A549 (cell line): Measurements from ENCODE around the gene SARM1. TPM values are rescaled to one million over a fixed set of nuclear protein-coding genes. Genes with fewer than 3 reads are reported as not detected.

Experiments used
- ATAC-seq, 2 experiments: fragments of 200-7000 bp in 1 of 2; fragments of >200 bp in 1 of 2; cut with Nextera tagmentation in 1 of 2; cut with Tn5 transposase in 1 of 2; 3 replicates each; pipeline versions ENCODE4 v1.8.0 to v1.9.1; 2018 to 2020; ENCODE audit warnings: mild to moderate bottlenecking in 1 of 2, moderate library complexity in 1 of 2
- CTCF ChIA-PET: fragments of 300-600 bp; sonication (Branson Sonifier 250); formaldehyde crosslinking; extraction: SDS; loops from one replicate; lab custom pipeline; 2021; ENCODE audit warnings: antibody characterized with exemption, inconsistent platforms; lab: Yijun Ruan, JAX
- POLR2A ChIA-PET: fragments of 350-600 bp; formaldehyde crosslinking; extraction: SDS; loops from one replicate; lab custom pipeline; 2021; ENCODE audit warnings: antibody characterized with exemption, inconsistent platforms; lab: Yijun Ruan, JAX
- DNase-seq, 2 experiments: peaks; one replicate each; pipeline versions ENCODE4 v3.0.0 to v3.0.0-alpha.2; 2011 to 2016; ENCODE audit warnings: low read depth in 1 of 2, low spot score in 1 of 2
- FAIRE-seq: peaks from 2 replicates; lab custom pipeline; 2011; peaks lifted over from hg19 to GRCh38; lab: Jason Lieb, UNC
- H3K27ac ChIP-seq, 2 experiments: fragments of >200 bp; sonication (Bioruptor Twin); formaldehyde crosslinking; 3 replicates each; pipeline ENCODE4 v1.5.1; 2016 to 2017
- H3K4me1 ChIP-seq: fragments of >200 bp; sonication (Bioruptor Twin); formaldehyde crosslinking; 3 replicates; pipeline ENCODE4 v1.6.1; 2016
- H3K4me2 ChIP-seq: fragments of >200 bp; sonication (Bioruptor Twin); formaldehyde crosslinking; 3 replicates; pipeline ENCODE4 v1.6.1; 2016
- H3K4me3 ChIP-seq: fragments of >200 bp; sonication (Bioruptor Twin); formaldehyde crosslinking; 3 replicates; pipeline ENCODE4 v1.5.1; 2016
- H3K9me3 ChIP-seq: fragments of >200 bp; sonication (Bioruptor Twin); formaldehyde crosslinking; 3 replicates; pipeline ENCODE4 v1.6.1; 2016
- CBX8 ChIP-seq: fragments of 200-600 bp; sonication (generic); IDR thresholded peaks from 2 replicates; pipeline ENCODE4 v1.6.1; 2016
- CEBPB ChIP-seq, 2 experiments: fragments of >200 bp in 1 of 2; sonication (Bioruptor Twin) in 1 of 2; formaldehyde crosslinking in 1 of 2; IDR thresholded peaks; 2 replicates each; pipeline ENCODE4 v1.6.1; 2012 to 2016
- CHD4 ChIP-seq: fragments of 200-600 bp; sonication (generic); IDR thresholded peaks from 2 replicates; pipeline ENCODE4 v1.6.1; 2016; ENCODE audit warnings: antibody characterized with exemption, mild to moderate bottlenecking, borderline replicate concordance
- CTCF ChIP-seq: fragments of >200 bp; sonication (Bioruptor Twin); formaldehyde crosslinking; IDR thresholded peaks from 3 replicates; pipeline ENCODE4 v1.5.1; 2016
- EHF ChIP-seq: fragments of 250-450 bp; sonication (Bioruptor Pico); IDR thresholded peaks from 2 replicates; pipeline ENCODE4 v1.5.0; 2020; ENCODE audit warnings: mild to moderate bottlenecking
- EHMT2 ChIP-seq: fragments of 200-600 bp; sonication (generic); IDR thresholded peaks from 2 replicates; pipeline ENCODE4 v1.6.1; 2016; ENCODE audit warnings: antibody characterized with exemption, low read depth, mild to moderate bottlenecking, moderate library complexity
- EP300 ChIP-seq, 2 experiments: fragments of >200 bp; sonication (Bioruptor Twin); formaldehyde crosslinking; IDR thresholded peaks; 2 replicates in 1 of 2; 3 replicates in 1 of 2; pipeline ENCODE4 v1.6.1; 2016 to 2017
- ESRRA ChIP-seq: fragments of 150-350 bp; IDR thresholded peaks from 2 replicates; pipeline ENCODE4 v1.6.1; 2014; ENCODE audit warnings: mild to moderate bottlenecking, low read length, borderline replicate concordance
- FOSB ChIP-seq: fragments of 250-450 bp; sonication (Bioruptor Pico); IDR thresholded peaks from 2 replicates; pipeline ENCODE4 v1.5.0; 2020; ENCODE audit warnings: mild to moderate bottlenecking, moderate library complexity
- FOSL2 ChIP-seq, 2 experiments: fragments of 450-650 bp in 1 of 2; fragments of >200 bp in 1 of 2; sonication (Bioruptor Twin) in 1 of 2; formaldehyde crosslinking; IDR thresholded peaks; 2 replicates each; pipeline versions ENCODE4 v1.5.0 to v1.6.1; 2016 to 2020; ENCODE audit warnings: mild to moderate bottlenecking in 1 of 2, moderate library complexity in 1 of 2
- HDAC2 ChIP-seq: fragments of 200-600 bp; sonication (generic); IDR thresholded peaks from 2 replicates; pipeline ENCODE4 v1.6.1; 2016
- HMGXB4 ChIP-seq: fragments of 250-450 bp; sonication (Bioruptor Pico); IDR thresholded peaks from 2 replicates; pipeline ENCODE4 v1.5.0; 2021; ENCODE audit warnings: mild to moderate bottlenecking, moderate library complexity, borderline replicate concordance
- HOXA7 ChIP-seq: fragments of 250-450 bp; sonication (Bioruptor Pico); IDR thresholded peaks from 2 replicates; pipeline ENCODE4 v1.5.0; 2020; ENCODE audit warnings: mild to moderate bottlenecking, moderate library complexity
- HOXB5 ChIP-seq: fragments of 250-450 bp; sonication (Bioruptor Pico); IDR thresholded peaks from 2 replicates; pipeline ENCODE4 v1.5.0; 2020; ENCODE audit warnings: mild to moderate bottlenecking, moderate library complexity
- JUN ChIP-seq, 2 experiments: fragments of >200 bp; sonication (Bioruptor Twin); formaldehyde crosslinking; IDR thresholded peaks; 2 replicates in 1 of 2; 3 replicates in 1 of 2; pipeline ENCODE4 v1.6.1; 2016 to 2017
- KDM1A ChIP-seq: fragments of 200-600 bp; sonication (generic); IDR thresholded peaks from 2 replicates; pipeline ENCODE4 v1.6.1; 2016; ENCODE audit warnings: low read depth, mild to moderate bottlenecking
- KDM5A ChIP-seq: fragments of 200-600 bp; sonication (generic); IDR thresholded peaks from 2 replicates; pipeline ENCODE4 v1.6.1; 2016; ENCODE audit warnings: antibody characterized with exemption, mild to moderate bottlenecking
- MAFK ChIP-seq: fragments of 450-650 bp; IDR thresholded peaks from 2 replicates; pipeline ENCODE4 v1.6.1; 2014; ENCODE audit not compliant: partially characterized antibody
- NFE2L2 ChIP-seq: fragments of 150-350 bp; conservative IDR thresholded peaks from 2 replicates; pipeline ENCODE4 v1.6.1; 2014; ENCODE audit warnings: low read length
- NPAS2 ChIP-seq: fragments of 250-450 bp; sonication (Bioruptor Pico); IDR thresholded peaks from 2 replicates; pipeline ENCODE4 v1.8.0; 2022; ENCODE audit warnings: mild to moderate bottlenecking, moderate library complexity, borderline replicate concordance
- PHF8 ChIP-seq: fragments of 200-600 bp; sonication (generic); IDR thresholded peaks from 2 replicates; pipeline ENCODE4 v1.6.1; 2016; ENCODE audit warnings: low read depth, mild to moderate bottlenecking, antibody characterized with exemption, moderate library complexity, borderline replicate concordance
- POLR2A ChIP-seq: IDR thresholded peaks from 2 replicates; pipeline ENCODE4 v1.6.1; 2012; ENCODE audit warnings: mild to moderate bottlenecking, low read length
- RAD21 ChIP-seq, 2 experiments: fragments of >200 bp in 1 of 2; sonication (Bioruptor Twin) in 1 of 2; formaldehyde crosslinking in 1 of 2; IDR thresholded peaks in 1 of 2; conservative IDR thresholded peaks in 1 of 2; 2 replicates in 1 of 2; 3 replicates in 1 of 2; pipeline ENCODE4 v1.6.1; 2012 to 2018; ENCODE audit warnings: inconsistent platforms in 1 of 2
- RARB ChIP-seq: fragments of 250-450 bp; sonication (Bioruptor Pico); IDR thresholded peaks from 2 replicates; pipeline ENCODE4 v1.8.0; 2021; ENCODE audit warnings: mild to moderate bottlenecking, moderate library complexity
- RCOR1 ChIP-seq: fragments of 150-350 bp; IDR thresholded peaks from 2 replicates; pipeline ENCODE4 v1.6.1; 2014; ENCODE audit warnings: antibody characterized with exemption, low read length, low read depth
- RFX5 ChIP-seq: fragments of 450-650 bp; IDR thresholded peaks from 2 replicates; pipeline ENCODE4 v1.7.1; 2014; ENCODE audit warnings: antibody characterized with exemption, mild to moderate bottlenecking, moderate library complexity
- ZC3H11A ChIP-seq: fragments of 450-650 bp; IDR thresholded peaks from 2 replicates; pipeline ENCODE4 v1.6.1; 2014; ENCODE audit warnings: antibody characterized with exemption, mild to moderate bottlenecking
- ZFP36 ChIP-seq: fragments of 450-650 bp; IDR thresholded peaks from 2 replicates; pipeline ENCODE4 v1.6.1; 2014; ENCODE audit warnings: borderline replicate concordance; ENCODE audit not compliant: partially characterized antibody
- ZSCAN20 ChIP-seq: fragments of 250-450 bp; sonication (Bioruptor Pico); IDR thresholded peaks from 2 replicates; pipeline ENCODE4 v1.8.0; 2022; ENCODE audit warnings: mild to moderate bottlenecking, moderate library complexity
- WGBS: methylation state at CpG from one replicate; pipeline ENCODE4 v1.1.6; 2017; ENCODE audit errors: missing lambda C conversion rate; 5-methylcytosine and 5-hydroxymethylcytosine counted together
- polyA minus RNA-seq: library from RNA; depleted of rRNA, polyadenylated mRNA; stranded (reverse); fragments of >200 nt; gene quantifications from 2 replicates; pipeline ENCODE4 v1.2.3, GENCODE V29; 2011; rRNA and poly(A)+ RNA removed
- polyA plus RNA-seq, 4 experiments: library from polyadenylated mRNA; depleted of rRNA in 3 of 4; stranded (reverse); fragments of >200 nt; fragmentation: RNase III in 1 of 4; extraction: RNeasy Plus Mini Kit Qiagen cat#74134 plus additional on column Dnase treatment in 1 of 4; gene quantifications; 2 replicates in 3 of 4; 3 replicates in 1 of 4; pipeline ENCODE4 v1.2.3, GENCODE V29; 2011 to 2017
- TF ChIP-seq, protein P1 (sequence below): fragments of 150-350 bp; IDR thresholded peaks from 2 replicates; pipeline ENCODE4 v1.6.1; 2014; ENCODE audit warnings: low read depth, mild to moderate bottlenecking, low read length
- TF ChIP-seq, protein P2 (sequence below): fragments of 450-650 bp; IDR thresholded peaks from 2 replicates; pipeline ENCODE4 v1.6.1; 2014; ENCODE audit warnings: antibody characterized with exemption
- TF ChIP-seq, protein P3 (sequence below): IDR thresholded peaks from 2 replicates; pipeline ENCODE4 v1.6.1; 2012
- TF ChIP-seq, protein P4 (sequence below): fragments of >200 bp; sonication (Bioruptor Twin); formaldehyde crosslinking; IDR thresholded peaks from 2 replicates; pipeline ENCODE4 v1.6.1; 2016

The SARM1 gene
- polyA plus RNA-seq (2011; rRNA removed): 4.0 and 4.8 TPM in 2 replicates
- 4.2 and 6.2 TPM in 2 replicates for polyA plus RNA-seq (2012; cell fraction: cytosol; rRNA removed)
- 13.3 and 16.9 TPM in 2 replicates for polyA plus RNA-seq (2012; cell fraction: nucleus; rRNA removed)
- 6.1 to 7.5 TPM (median 6.9 TPM) in 3 replicates for polyA plus RNA-seq (2017; fragmentation: RNase III; extraction: RNeasy Plus Mini Kit Qiagen cat#74134 plus additional on column Dnase treatment)
- polyA minus RNA-seq: 7.6 and 10.6 TPM in 2 replicates

- ChIA-PET POLR2A (interaction anchor here (1.0 to 3.0 kb wide), 3 partner anchors 9 to 36 kb away, joined by 3 to 43 read pairs (median 3); partner anchors contain the start of genes POLDIP2 and TNFAIP1), CTCF (interaction anchor here (0.7 to 3.2 kb wide), 5 partner anchors 8 to 161 kb away, joined by 3 to 12 read pairs (median 3); no protein-coding TSS in a partner anchor)
- Histone ChIP-seq H3K4me2 (peak within 1 kb of the TSS; percentile 81), H3K27ac (peak within 1 kb of the TSS; percentile 83 to 87), H3K9me3 (no peaks in the 10 kb centered on the region), H3K4me1 (peaks cover 30% of the 10 kb centered on the region), H3K4me3 (peak within 1 kb of the TSS; percentile 57)
- DNase-seq: peak; percentile 94 to 95
- WGBS: 5% methylated on average over 37 of the region's 80 CpGs
- no peak for FAIRE-seq
- ATAC-seq: peak; percentile 71 to 90
- TF ChIP-seq POLR2A (peak; percentile 38), ZSCAN20 (CRISPR knock-in tag) (no peak), NFE2L2 (no peak), ZFP36 (no peak), RFX5 (no peak), JUN (IDR thresholded peaks at IDR 0.05) (peak in 1 of 2 experiments; percentile 43; a peak in 2 of 5 replicates), EP300 (IDR thresholded peaks at IDR 0.05) (no peak), RARB (CRISPR knock-in tag) (no peak), HOXA7 (CRISPR knock-in tag) (no peak), KDM1A (no peak), FOSB (CRISPR knock-in tag) (no peak), RCOR1 (no peak), CEBPB (IDR thresholded peaks at IDR 0.05) (no peak), EHF (CRISPR knock-in tag) (no peak), ESRRA (no peak), RAD21 (conservative IDR thresholded peaks at IDR 0.05 in 1 of 2, IDR thresholded peaks at IDR 0.05 in 1 of 2) (no peak), MAFK (no peak), HDAC2 (no peak), HMGXB4 (CRISPR knock-in tag) (no peak), PHF8 (0 out of 2 replicates have a peak, but pooled peaks have one; percentile 2), EHMT2 (no peak), NPAS2 (CRISPR knock-in tag) (no peak), HOXB5 (CRISPR knock-in tag) (no peak), ZC3H11A (no peak), CTCF (no peak), CBX8 (no peak), FOSL2 (IDR thresholded peaks at IDR 0.05) (no peak), FOSL2 (CRISPR knock-in tag; IDR thresholded peaks at IDR 0.05) (no peak), CHD4 (no peak), KDM5A (no peak)
- TF ChIP-seq, protein P1, sequence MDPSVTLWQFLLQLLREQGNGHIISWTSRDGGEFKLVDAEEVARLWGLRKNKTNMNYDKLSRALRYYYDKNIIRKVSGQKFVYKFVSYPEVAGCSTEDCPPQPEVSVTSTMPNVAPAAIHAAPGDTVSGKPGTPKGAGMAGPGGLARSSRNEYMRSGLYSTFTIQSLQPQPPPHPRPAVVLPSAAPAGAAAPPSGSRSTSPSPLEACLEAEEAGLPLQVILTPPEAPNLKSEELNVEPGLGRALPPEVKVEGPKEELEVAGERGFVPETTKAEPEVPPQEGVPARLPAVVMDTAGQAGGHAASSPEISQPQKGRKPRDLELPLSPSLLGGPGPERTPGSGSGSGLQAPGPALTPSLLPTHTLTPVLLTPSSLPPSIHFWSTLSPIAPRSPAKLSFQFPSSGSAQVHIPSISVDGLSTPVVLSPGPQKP: no peak
- TF ChIP-seq, protein P2, sequence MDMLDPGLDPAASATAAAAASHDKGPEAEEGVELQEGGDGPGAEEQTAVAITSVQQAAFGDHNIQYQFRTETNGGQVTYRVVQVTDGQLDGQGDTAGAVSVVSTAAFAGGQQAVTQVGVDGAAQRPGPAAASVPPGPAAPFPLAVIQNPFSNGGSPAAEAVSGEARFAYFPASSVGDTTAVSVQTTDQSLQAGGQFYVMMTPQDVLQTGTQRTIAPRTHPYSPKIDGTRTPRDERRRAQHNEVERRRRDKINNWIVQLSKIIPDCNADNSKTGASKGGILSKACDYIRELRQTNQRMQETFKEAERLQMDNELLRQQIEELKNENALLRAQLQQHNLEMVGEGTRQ: peak; percentile 94
- TF ChIP-seq, protein P3, sequence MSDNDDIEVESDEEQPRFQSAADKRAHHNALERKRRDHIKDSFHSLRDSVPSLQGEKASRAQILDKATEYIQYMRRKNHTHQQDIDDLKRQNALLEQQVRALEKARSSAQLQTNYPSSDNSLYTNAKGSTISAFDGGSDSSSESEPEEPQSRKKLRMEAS: peak; percentile 65
- TF ChIP-seq, protein P4, sequence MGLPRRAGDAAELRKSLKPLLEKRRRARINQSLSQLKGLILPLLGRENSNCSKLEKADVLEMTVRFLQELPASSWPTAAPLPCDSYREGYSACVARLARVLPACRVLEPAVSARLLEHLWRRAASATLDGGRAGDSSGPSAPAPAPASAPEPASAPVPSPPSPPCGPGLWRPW: no peak
Observed at GRCh38 chr17:28371245-28372202, at the start of gene SARM1. TSS of gene SARM1 (plus strand) at chr17:28371694. CDS start at chr17:28372033, 339 bp downstream.
